Non-pigmented ciliary epithelial cell (primary cell): ENCODE data around the gene TCHH.
"Not testable (repeated sequence)": the region's sequence is repeated elsewhere in the genome, so short reads cannot be mapped to it uniquely, and the experiment has no call there.

Experiments used
- DNase-seq: peaks from one replicate; pipeline ENCODE4 v3.0.0-alpha.2; 2010; ENCODE audit warnings: low read depth

The TCHH gene

DNA sequence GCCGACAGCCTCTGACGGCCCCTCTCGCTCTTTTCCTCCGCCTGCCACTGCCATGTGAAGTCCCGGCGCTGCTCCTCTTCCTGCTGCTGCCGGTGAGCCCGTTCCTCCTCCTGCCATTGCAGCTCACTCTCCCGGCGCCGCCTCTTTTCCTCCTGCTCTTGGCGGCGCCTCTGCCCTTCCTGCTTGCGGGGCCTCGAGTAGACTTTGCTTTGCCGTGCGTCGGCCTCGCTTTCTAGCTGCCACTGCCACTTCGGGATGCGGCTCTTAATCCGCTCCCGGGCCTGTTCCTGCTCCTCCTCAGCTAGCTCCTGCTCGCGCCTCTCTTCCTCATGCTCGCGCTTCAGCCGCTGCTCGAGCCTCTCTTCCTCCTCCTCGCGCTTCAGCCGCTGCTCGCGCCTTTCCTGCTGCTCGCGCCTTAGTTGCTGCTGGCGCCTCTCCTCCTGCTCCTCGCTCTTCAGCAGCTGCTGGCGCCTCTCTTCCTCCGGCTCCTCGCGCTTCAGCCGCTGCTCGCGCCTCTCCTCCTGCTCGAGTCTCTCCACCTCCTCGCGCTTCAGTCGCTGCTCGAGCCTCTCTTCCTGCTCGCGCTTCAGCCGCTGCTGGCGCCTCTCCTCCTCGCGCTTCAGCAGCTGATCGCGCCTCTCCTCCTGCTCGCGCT, 4.3 kb downstream of the TCHH start:
- DNase-seq: no peak

DNA sequence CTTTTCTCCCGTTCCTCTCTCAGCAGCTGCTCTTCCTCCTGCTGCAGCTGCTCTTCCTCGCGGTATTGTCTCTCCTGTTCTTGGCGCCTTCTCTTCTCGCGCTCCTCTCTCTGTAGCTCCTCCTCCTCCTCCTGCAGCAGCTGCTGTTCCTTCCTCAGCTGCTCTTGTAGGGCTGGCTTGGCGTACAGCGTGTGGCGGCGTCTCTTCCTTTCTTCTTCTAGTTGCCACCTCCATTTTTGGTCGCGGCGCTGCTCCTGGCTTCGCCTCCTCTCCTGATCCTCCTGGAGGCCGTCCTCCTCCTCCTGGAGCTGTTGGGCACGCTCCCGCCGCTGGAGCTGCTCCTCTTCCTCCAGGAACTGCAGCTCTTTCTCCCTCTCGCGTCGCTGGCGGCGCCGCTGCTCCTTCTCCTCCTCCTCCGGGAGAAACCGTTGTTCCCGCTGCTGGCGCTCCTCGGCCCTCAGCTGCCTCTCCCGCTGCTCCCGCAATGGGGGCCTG, 4.8 kb downstream of the TCHH start:
- no peak for DNase-seq

DNA sequence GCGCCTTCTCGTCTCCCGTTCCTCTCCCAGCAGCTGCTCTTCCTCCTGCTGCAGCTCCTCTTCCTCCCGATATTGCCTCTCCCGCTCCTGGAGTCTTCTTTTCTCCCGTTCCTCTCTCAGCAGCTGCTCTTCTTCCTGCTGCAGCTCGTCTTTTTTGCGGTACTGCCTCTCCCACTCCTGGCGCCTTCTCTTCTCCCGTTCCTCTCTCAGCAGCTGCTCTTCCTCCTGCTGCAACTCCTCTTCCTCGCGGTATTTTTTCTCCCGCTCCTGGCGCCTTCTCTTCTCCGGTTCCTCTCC, 5.3 kb downstream of the TCHH start:
- no peak for DNase-seq

DNA sequence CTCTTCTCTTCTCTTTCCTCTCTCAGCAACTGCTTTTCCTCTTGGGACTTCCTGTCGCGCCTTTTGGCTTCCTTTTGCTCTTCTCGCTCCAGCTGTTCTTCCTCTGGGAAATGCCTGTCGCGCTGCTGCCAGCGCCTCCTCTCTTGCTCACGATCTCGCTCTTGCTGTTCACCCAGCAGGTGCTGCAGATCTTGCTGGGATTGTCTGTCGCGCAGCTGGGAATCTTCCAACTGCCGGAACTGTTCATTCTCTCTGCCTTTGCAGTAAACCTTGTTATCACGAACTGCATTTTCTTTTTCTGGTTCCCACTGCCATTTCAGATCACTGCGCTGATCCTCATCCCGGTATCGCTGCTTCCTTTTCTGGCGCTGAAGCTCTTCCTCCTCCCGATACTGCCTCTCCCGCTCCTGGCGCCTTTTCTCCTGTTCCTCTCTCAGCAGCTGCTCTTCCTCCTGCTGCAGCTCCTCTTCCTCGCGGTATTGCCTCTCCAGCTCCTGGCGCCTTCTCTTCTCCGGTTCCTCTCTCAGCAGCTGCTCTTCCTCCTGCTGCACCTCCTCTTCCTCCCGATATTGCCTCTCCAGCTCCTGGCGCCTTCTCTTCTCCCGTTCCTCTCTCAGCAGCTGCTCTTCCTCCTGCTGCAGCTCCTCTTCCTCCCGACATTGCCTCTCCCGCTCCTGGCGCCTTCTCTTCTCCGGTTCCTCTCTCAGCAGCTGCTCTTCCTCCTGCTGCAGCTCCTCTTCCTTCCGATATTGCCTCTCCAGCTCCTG, 5.8 kb downstream of the TCHH start:
- no peak for DNase-seq

DNA sequence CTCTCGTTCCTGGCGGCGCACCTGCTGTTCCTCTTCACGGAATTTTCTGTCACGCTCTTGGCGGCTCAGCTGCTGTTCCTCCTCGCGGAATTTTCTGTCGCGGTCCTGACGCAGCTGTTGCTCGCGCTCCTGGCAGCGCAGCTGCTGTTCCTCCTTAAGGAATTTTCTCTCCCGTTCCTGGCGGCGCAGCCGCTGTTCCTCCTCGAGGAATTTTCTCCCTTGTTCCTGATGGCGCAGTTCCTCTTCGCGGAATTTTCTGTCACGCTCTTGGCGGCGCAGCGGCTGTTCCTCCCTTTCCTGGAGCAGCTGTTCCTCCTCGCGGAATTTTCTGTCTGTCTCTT, 6.4 kb downstream of the TCHH start:
- DNase-seq: no peak

GRCh38 chr1:152107984-152108881, 7.0 kb downstream of the TCHH start:
- DNase-seq: no peak

DNA sequence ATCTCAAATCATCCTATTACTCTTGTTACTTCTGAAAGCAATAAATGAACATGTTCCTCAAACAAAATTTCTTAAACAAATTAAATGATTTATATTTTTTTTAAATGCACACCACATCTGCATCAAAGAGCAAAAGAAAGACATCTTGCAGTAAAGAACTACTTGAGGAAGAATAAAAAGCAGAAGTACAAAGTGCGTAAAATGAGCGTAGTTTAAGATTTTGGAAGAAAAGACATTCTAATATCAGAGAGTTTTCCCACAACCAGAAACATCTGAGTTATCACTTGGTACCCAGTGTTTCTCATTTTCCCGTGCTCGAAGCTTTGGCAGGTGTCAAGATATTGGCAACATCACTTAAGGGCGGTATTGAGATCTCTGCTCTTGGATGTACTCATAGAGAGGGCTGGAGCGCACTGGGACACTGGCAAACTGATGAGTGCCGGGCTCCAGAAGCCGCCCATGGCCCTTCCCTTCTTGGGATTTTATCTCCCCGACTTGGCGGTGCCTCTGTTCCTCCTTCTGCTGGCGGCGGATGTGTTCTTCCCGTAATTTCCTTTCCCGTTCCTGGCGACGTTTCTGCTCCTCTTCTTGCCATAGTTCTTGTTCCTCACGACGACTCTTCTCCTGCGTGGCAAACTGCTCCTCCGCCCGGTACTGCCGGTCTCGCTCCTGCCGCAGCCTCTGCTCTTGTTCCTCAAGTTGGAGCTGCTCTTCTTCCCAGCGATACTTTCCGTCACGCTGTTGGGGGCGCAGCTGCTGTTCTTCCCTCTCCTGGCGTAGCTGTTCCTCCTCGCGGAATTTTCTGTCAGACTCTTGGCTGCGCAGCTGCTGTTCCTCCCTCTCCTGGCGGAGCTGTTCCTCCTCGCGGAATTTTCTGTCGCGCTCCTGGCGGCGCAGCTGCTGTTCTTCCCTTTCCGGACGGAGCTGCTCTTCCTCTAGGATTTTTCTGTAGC, 7.9 kb downstream of the TCHH start:
- no peak for DNase-seq

DNA sequence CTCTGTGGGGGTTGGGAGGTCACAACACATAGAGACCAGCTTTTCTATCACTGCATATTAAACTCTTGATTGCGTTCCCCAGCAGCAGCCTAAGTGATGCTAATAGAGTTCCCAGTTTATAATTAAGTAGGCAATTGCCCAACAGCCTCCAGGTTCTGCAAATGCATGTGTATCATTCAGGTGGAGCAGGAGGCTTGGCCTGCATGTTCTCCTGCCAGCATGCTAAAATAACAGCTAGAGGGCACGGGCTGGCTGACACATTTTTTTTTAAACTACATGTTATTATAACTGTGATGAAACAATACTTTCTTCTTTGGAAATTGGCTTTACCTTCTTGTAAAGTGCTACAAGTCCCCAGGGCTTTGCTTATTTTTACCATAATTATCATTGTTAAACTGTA, 10.4 kb downstream of the TCHH start:
- no peak for DNase-seq

- DNase-seq: no peak
Measured at GRCh38 chr1:152096931-152097330, 18.3 kb downstream of the TCHH start.

DNA sequence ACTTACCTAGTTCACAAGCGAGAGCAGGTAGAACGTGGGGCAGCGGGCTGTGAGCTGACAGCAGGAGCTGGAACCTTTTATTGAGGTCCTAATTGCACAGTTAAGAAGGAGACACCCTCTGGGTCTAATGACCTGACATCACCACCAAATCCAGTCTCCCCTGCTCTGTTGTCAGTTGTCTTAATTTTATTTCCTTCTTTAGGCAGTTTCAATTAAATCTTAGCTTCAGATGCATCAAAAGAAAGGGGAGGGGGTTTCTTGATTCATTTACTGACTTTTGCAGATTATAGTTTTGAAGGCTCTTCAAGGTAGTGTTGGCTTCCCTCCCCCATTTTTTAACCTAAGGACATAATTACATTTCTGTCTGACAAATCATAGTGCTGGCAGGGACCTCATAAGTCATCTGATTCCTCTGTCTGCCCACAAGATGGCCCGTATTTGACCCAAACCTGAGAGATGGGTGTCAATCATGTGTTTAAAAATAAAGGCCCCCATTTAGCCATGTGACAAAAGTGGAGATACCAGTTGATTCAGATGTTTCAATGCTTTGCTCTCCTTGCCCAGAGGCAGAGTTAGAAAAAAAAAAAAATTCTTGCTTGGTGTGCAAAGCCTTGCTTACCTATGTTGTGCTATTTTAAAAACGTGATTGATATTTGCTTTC, 26.1 kb downstream of the TCHH start, which contains the start of gene TCHHL1:
Gene TCHHL1, minus strand, starts transcription at position 51 of the 661 bp plus-strand sequence. CDS start 921 bp downstream, outside the sequence.
- no peak for DNase-seq

DNA sequence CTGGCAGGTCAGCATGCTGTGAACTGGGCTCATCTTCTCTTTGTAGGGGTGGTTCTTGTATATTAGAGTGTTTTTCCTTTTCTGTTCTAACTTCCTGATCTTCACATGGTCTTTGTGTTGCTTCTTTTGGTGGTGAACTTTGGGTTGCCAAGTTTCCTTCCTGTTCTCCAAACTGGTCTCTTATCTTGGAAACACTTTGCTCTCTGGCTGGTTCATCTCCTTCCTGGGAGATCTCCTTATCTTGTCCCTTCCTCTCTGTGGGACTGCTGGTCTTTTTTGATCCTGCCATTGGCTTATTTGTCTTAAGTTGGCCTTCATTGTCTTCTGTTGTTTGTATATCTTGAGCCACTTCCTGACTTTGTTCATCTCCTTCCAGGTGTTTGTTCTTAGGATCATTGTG, 28.5 kb downstream of the TCHH start:
- no peak for DNase-seq

GRCh38 chr1:152084853-152085252, 30.4 kb downstream of the TCHH start:
- no peak for DNase-seq

GRCh38 chr1:152081026-152081425, 34.2 kb downstream of the TCHH start:
- DNase-seq: not testable (repeated sequence)

GRCh38 chr1:152080494-152080893, 34.8 kb downstream of the TCHH start:
- DNase-seq: not testable (repeated sequence)

DNA sequence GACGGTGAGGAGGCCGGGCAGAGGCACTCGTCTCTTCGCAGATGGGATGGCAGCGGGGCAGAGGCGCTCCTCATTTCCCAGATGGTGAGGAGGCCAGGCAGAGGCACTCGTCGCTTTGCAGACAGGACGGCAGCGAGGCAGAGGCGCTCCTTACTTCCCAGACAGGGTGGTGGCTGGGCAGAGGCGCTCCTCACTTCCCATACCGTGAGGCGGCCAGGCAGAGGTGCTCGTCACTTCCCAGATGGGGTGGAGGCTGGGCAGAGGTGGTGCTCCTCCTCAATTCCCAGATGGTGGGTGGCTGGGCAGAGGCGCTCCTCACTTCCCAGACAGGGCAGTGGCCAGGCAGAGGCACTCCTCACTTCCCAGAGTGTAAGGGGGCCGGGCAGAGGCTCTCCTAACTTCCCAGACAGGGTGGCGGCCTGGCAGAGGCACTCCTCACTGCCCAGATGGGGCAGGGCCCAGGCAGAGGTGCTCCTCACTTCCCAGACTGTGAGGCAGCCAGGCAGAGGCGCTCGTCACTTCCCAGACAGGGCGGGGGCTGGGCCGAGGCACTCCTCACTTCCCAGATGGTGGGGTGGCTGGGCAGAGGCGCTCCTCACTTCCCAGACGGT, 36.3 kb downstream of the TCHH start:
- no peak for DNase-seq

DNA sequence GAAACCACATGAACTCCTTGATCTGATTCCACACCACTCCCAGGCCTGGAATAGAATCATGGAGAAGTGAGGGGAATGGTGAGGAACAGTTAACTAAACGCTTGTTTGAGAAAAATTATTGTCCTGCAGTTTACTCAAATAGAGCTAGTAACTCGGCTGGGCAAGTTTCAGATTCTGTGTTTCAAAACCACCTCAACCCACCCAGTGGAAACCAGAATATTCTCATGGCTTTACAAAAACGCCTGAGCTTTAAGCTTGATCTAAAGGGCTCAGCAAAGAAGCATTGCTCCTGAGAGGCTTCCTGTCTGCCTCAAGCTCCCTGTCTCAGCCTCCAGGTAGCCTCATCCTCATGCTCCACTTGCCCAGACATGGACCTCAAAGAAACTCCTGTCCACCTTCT, 42.9 kb downstream of the TCHH start:
- no peak for DNase-seq

DNA sequence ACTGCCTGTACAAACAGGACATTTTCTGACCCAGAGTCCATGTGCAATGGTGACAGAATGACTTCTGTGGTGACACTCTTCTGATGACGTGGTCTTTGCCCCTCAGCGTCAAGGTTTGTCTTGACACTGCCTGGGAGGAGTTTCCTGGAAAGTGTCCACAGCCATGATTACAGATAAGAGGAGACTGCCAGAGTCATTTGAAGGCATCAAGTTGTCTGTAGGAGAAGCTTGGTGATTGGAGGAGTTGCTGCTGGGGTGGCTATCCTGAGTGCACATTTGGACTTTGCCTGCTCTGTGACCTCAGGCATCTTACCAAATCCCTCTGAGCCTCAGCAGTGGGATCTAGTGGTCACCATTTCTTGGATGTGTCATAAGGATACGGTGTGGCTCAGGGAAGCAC, 44.1 kb downstream of the TCHH start:
- DNase-seq: no peak

GRCh38 chr1:152067929-152068328, 47.3 kb downstream of the TCHH start:
- no peak for DNase-seq

DNA sequence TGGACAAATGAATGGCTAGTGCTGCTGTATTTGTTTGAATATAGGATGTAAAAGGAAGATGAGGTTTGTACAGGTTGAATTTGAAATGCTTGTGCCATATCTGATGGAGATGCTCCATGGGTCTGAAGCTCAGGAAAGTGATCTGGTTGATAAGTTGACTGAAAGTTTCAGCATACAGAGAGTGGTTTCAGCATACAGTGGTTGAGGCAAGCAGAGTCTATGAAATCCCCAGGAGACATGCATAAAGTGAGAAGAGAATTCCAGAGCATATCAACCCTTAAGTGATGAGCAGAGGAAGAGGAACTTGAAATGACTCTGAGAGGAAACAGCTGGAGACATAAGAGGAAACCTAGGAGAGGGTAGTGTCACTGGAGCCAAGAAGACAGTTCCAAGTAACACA, 48.1 kb downstream of the TCHH start:
- DNase-seq: no peak

- no peak for DNase-seq
Measured at GRCh38 chr1:152061952-152062351, 53.3 kb downstream of the TCHH start.
